Heart right ventricle (tissue), 16 donors: ENCODE measurements around the gene MACROD2. TPM values are rescaled to one million over a fixed set of nuclear protein-coding genes. Genes with fewer than 3 reads are reported as not detected.

Source experiments
- ATAC-seq, 8 donors: fragments of 200-7000 bp; cut with Tn5 transposase; one replicate each; pipeline ENCODE4 v1.9.1; 2020; ENCODE audit warnings: mild to moderate bottlenecking in 8 of 8, moderate library complexity in 8 of 8, moderate number of reproducible peaks in 1 of 8
- DNase-seq, 2 donors: peaks; one replicate each; pipeline ENCODE4 v3.0.0-alpha.2; 2020
- H3K27ac ChIP-seq, 10 donors: fragments of 200-600 bp; sonication (generic) in 2 of 10; one replicate each; pipeline versions ENCODE4 v1.5.0 to v1.8.0; 2020 to 2022; ENCODE audit warnings: mild to moderate bottlenecking in 3 of 10
- H3K27me3 ChIP-seq, 7 donors: fragments of 200-600 bp; one replicate each; pipeline ENCODE4 v1.8.0; 2021 to 2022; ENCODE audit warnings: mild to moderate bottlenecking in 2 of 7
- H3K36me3 ChIP-seq, 9 donors: fragments of 200-600 bp; sonication (generic) in 1 of 9; one replicate each; pipeline versions ENCODE4 v1.5.0 to v1.8.0; 2020 to 2022; ENCODE audit warnings: mild to moderate bottlenecking in 2 of 9
- H3K4me1 ChIP-seq, 9 donors: fragments of 200-600 bp; sonication (generic) in 1 of 9; one replicate each; pipeline versions ENCODE4 v1.5.0 to v1.8.0; 2020 to 2022; ENCODE audit warnings: mild to moderate bottlenecking in 4 of 9
- H3K4me3 ChIP-seq, 10 donors: fragments of 200-600 bp; sonication (generic) in 2 of 10; one replicate each; pipeline versions ENCODE4 v1.5.0 to v1.8.0; 2020 to 2022; ENCODE audit warnings: mild to moderate bottlenecking in 7 of 10, moderate library complexity in 2 of 10
- H3K9me3 ChIP-seq, 11 donors: fragments of 200-600 bp in 10 of 11; sonication (generic) in 2 of 11; one replicate each; pipeline versions ENCODE4 v1.5.0 to v1.8.0; 2013 to 2022; ENCODE audit warnings: mild to moderate bottlenecking in 2 of 11, control low read depth in 1 of 11, moderate library complexity in 1 of 11
- whole genome bisulfite sequencing, 2 donors: extraction: QIAGEN DNeasy Blood & Tissue Kit; methylation state at CpG; one replicate each; pipeline ENCODE4 v1.1.7; 2013; ENCODE audit warnings: inconsistent platforms in 1 of 2; 5-methylcytosine and 5-hydroxymethylcytosine counted together
- intact Hi-C, 10 donors: fragments of 100-400 bp; cut with DNase I; formaldehyde crosslinking; loops; one replicate each; pipeline versions ENCODE4 v1.11.1 to v1.14.2; 2022
- polyA plus RNA-seq, 2 donors: library from polyadenylated mRNA; stranded (reverse); fragments of 200-250 nt; gene quantifications; one replicate each; pipeline ENCODE4 v1.2.3, GENCODE V29; 2013
- total RNA-seq, 10 donors: library from RNA; stranded (reverse); fragmentation: NEBNext Ultra II Directional in 3 of 10; extraction: Animal tissue kit (Norgen Biotek cat#: 25700) in 3 of 10; gene quantifications; one replicate each; pipeline versions ENCODE4 v1.2.1 to v1.2.4, GENCODE V29; 2021 to 2023
- TF ChIP-seq, protein P1 (sequence below), 9 donors: fragments of 200-600 bp; sonication (generic) in 2 of 9; IDR thresholded peaks; one replicate each; pipeline versions ENCODE4 v1.5.0 to v1.8.0; 2021 to 2022; ENCODE audit warnings: antibody characterized with exemption in 9 of 9, mild to moderate bottlenecking in 5 of 9, moderate library complexity in 1 of 9
- donor health status: Arrhythmogenic right ventricular cardiomyopathy.
- donor health status: ischemic (EF 13 %, LVEDD 7.1; RV severe dilation, severe dysfunction).
- donor health status: healthy with polysubstance abuse.
- donor health status: DM: no; HTN: yes; CAD: no.
- donor health status: DM: no; HTN: no; CAD: no.
- donor health status: ischemic (EF 25% LVEDD 6.9; RV normal size, moderate dysfunction).
- donor health status: ischemic (EF 25% LVEDD 5.7; RV mildly dilated, moderate dysfunction).
- donor health status: healthy.
- donor health status: DM: yes; HTN: yes; CAD: no.
- donor health status: Ischemic cardiomyopathy.
- donor health status: ischemic (EF 35%, LVEDD 5.7; RV mildly dilated, moderate dysfunction).
- donor health status: nonischemic (EF 11% LVEDD 7.7; RV severe dilation, severe dysfunction).
- donor health status: DM: yes; HTN: yes; CAD: no.
- donor health status: PGD.
- donor health status: ischemic (EF 29% LVEDD 5.4; RV normal size, mild dysfunction).
- donor health status: nonischemic (EF 23%, LVEDD 6.1; RV moderate dilation, normal function).

Gene MACROD2
- total and polyA plus RNA-seq, 12 donors: 0.28 to 6.4 (median 4.1) TPM

DNA sequence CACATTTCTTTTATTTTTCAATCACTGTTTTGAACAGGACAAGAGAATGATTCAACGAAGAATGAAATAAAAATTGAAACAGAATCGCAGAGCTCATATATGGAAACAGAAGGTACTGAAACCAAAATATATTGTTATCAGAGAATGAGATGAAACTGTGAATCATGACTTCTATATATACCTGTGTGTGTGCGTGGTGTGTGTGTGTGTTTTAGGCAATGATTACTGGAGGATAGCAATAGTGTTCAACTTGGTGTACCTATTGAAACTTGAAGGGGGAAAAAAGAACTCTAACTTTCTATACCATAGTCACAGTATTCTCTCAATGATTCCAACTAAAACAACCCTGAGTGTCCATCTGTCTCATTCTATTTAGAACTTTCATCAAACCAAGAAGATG lies 1991.4 kb downstream of the MACROD2 start:
- TF ChIP-seq, protein P1, sequence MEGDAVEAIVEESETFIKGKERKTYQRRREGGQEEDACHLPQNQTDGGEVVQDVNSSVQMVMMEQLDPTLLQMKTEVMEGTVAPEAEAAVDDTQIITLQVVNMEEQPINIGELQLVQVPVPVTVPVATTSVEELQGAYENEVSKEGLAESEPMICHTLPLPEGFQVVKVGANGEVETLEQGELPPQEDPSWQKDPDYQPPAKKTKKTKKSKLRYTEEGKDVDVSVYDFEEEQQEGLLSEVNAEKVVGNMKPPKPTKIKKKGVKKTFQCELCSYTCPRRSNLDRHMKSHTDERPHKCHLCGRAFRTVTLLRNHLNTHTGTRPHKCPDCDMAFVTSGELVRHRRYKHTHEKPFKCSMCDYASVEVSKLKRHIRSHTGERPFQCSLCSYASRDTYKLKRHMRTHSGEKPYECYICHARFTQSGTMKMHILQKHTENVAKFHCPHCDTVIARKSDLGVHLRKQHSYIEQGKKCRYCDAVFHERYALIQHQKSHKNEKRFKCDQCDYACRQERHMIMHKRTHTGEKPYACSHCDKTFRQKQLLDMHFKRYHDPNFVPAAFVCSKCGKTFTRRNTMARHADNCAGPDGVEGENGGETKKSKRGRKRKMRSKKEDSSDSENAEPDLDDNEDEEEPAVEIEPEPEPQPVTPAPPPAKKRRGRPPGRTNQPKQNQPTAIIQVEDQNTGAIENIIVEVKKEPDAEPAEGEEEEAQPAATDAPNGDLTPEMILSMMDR (IDR thresholded peaks at IDR 0.05): no peak
- ATAC-seq (no peak), DNase-seq (no peak)
- Histone ChIP-seq H3K4me3 (no peak overlapping the region), H3K4me1 (no peaks in the 10 kb centered on the region), H3K36me3 (no peaks in the 10 kb centered on the region), H3K9me3 (no peaks in the 10 kb centered on the region), H3K27ac (no peak overlapping the region), H3K27me3 (no peaks in the 10 kb centered on the region)
- intact Hi-C loops: no loop called here
- 90 to 96% methylated on average over 3 of the region's 3 CpGs for WGBS, 2 donors

DNA sequence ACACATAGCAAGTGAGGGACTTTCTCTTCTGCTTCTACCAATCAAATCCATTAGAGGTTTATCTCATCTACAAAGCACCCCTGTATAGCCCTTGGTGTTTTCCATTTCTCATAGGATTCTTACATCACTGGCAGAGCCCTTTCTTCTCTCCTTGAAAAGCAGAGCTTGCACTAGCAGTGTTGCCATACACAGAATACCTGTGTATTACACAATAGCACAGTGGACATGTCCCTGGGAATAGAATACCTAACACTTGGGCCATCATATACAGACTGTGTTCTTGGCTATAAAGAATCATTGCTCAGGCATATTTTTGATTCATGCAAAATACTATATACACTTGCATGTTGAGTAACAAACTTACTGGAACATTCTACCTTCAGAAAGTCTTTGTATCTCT lies 1996.0 kb downstream of the MACROD2 start:
- Histone ChIP-seq H3K9me3 (peaks cover 0 to 6% (median under 1%) of the 10 kb centered on the region in 11 donors), H3K27ac (no peak overlapping the region), H3K36me3 (no peaks in the 10 kb centered on the region), H3K4me1 (no peaks in the 10 kb centered on the region), H3K27me3 (no peaks in the 10 kb centered on the region), H3K4me3 (no peak overlapping the region)
- intact Hi-C loops: loop anchor here in 1 of 10 donors (5.0 kb wide), 1 partner anchor 49 kb away; no protein-coding TSS in a partner anchor
- TF ChIP-seq, protein P1 (IDR thresholded peaks at IDR 0.05): no peak
- DNase-seq (no peak), ATAC-seq (no peak)

DNA sequence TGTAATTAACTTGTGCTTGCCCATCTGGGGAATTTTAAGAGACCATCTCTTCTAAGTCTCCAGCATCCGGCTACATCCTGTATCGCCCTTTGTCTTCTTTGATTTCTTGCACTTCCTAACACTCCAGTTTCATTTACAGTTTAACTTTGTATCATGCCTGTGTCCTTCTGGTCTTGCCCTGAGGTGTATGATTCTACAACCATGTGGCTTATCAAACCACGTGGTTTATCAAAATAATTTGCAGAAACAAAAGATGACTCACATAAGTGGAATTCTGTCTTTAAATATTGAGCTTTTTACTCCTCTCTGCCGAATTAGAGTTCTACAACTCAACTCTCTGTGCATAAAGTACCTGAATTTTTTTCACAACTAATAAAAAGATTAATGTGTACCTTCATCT lies 1997.2 kb downstream of the MACROD2 start:
- H3K9me3 ChIP-seq: peaks cover 0 to 19% (median 13%) of the 10 kb centered on the region in 11 donors
- 58 to 68% methylated on average over 4 of the region's 4 CpGs for WGBS, 2 donors
- intact Hi-C loops: loop anchor here in 1 of 10 donors (5.0 kb wide), 1 partner anchor 50 kb away; no protein-coding TSS in a partner anchor

DNA sequence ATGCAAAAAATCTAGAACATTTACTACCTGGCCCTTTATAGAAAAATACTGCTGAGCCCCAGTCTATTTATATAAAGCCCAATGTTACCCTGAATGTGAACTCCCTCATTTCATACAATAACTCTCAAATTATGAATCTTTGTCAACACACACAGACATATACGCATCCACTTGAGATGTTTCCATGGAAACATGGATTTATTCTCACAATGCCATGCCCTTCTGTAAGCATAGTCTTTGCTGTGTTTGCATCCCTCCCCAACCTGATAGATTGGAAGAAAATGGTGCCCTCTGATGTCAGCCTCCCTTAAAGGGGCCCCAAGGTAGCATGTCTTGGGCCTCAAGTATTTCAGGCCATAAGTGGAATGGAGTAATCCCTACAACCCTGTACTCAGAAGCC lies 2004.8 kb downstream of the MACROD2 start:
- Histone ChIP-seq H3K36me3 (no peaks in the 10 kb centered on the region), H3K4me1 (peaks cover 0 to 12% (median 0%) of the 10 kb centered on the region in 9 donors), H3K4me3 (no peak overlapping the region), H3K27ac (no peak overlapping the region), H3K27me3 (no peaks in the 10 kb centered on the region), H3K9me3 (peaks cover 0 to 38% (median 21%) of the 10 kb centered on the region in 11 donors)
- ATAC-seq (no peak), DNase-seq (no peak)
- TF ChIP-seq, protein P1 (IDR thresholded peaks at IDR 0.05): no peak
- intact Hi-C loops: loop anchor here in 1 of 10 donors (10.0 kb wide), 1 partner anchor 115 kb away; no protein-coding TSS in a partner anchor
- 44 to 98% methylated on average over 1 of the region's 1 CpG for WGBS, 2 donors

More for the DNA sequence above, 1997.2 kb downstream of the MACROD2 start:
- H3K4me3 ChIP-seq: no peak overlapping the region
- no peaks in the 10 kb centered on the region for H3K27me3 ChIP-seq
- no peaks in the 10 kb centered on the region for H3K4me1 ChIP-seq
- no peak overlapping the region for H3K27ac ChIP-seq
- TF ChIP-seq, protein P1 (IDR thresholded peaks at IDR 0.05): no peak
- no peaks in the 10 kb centered on the region for H3K36me3 ChIP-seq
- no peak for ATAC-seq
- no peak for DNase-seq
